Spleen (tissue), 7 donors: ENCODE measurements around the gene CARHSP1.

Experiments
- CTCF ChIP-seq, 11 experiments: fragments of 200-600 bp in 7 of 11; fragments of 450-650 bp in 4 of 11; sonication (generic) in 4 of 11; IDR thresholded peaks in 8 of 11; conservative IDR thresholded peaks in 3 of 11; 1 replicate in 7 of 11; 2 replicates in 4 of 11; pipeline versions ENCODE4 v1.4.0 to v1.8.0; 2016 to 2021; ENCODE audit warnings: antibody characterized with exemption in 11 of 11, inconsistent platforms in 4 of 11, mild to moderate bottlenecking in 1 of 11
- POLR2AphosphoS5 ChIP-seq, 3 donors: sonication (generic); formaldehyde crosslinking; IDR thresholded peaks; one replicate each; pipeline ENCODE4 v1.5.1; 2017; ENCODE audit warnings: antibody characterized with exemption in 3 of 3
- donor health status: DM: no; HTN: no; CAD: no; lungs with moderate emphysema.
- donor health status: DM: no; HTN: no; CAD: no.
- donor health status: DM: no; HTN: no; CAD: no.

DNA sequence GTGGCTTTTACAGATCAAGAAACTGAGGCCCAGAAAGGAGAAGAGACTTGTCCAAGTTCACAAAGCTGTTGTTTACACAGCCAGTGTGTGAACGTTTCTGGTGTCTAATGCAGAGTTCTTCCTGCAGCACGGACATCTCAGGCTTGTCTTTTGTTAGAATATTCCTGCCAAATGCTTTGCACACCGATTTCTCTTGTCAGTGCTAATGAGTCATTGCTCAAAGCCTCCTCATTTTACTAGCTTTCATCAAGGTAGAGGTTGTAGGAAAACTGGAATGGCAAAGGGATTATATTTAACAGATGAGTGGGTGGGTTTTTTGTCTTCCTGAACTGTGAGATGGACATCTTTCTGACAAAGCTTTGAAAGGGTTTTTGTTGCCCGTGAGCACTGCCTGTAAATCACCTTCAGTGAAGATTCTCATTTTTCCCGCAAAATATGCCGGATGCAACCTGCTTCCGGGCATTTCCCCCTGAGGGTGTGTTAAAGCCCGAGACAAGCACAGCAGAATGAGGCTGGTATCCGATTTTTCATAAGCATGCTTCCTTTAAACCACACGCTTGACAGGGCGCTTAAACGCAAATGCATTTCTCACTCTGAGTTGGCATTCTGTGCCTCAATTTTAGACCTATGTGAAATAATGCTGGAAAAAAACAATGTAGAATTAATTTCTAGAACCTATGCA lies 56.5 kb downstream of the CARHSP1 start:
- TF ChIP-seq CTCF (IDR thresholded peaks at IDR 0.05 in 8 of 11, conservative IDR thresholded peaks at IDR 0.05 in 3 of 11): no peak
- TF ChIP-seq POLR2AphosphoS5 (IDR thresholded peaks at IDR 0.05): no peak
